Upper lobe of right lung (tissue), 1 donor: ENCODE results near the gene KDM2A. TPM values are rescaled to one million over a fixed set of nuclear protein-coding genes. Genes with fewer than 3 reads are reported as not detected.

ENCODE experiments used
- ATAC-seq: fragments of 200-7000 bp; cut with Tn5 transposase; one replicate; pipeline ENCODE4 v1.9.1; 2020; ENCODE audit warnings: mild to moderate bottlenecking, moderate library complexity
- DNase-seq: peaks from one replicate; pipeline ENCODE4 v3.0.0-alpha.2; 2020
- H3K27ac ChIP-seq: fragments of 200-600 bp; one replicate; pipeline ENCODE4 v1.8.0; 2022
- H3K27me3 ChIP-seq: fragments of 200-600 bp; one replicate; pipeline ENCODE4 v1.8.0; 2022; ENCODE audit warnings: mild to moderate bottlenecking
- H3K36me3 ChIP-seq: fragments of 200-600 bp; one replicate; pipeline ENCODE4 v1.8.0; 2022
- H3K4me1 ChIP-seq: fragments of 200-600 bp; one replicate; pipeline ENCODE4 v1.8.0; 2022
- H3K4me3 ChIP-seq: fragments of 200-600 bp; one replicate; pipeline ENCODE4 v1.8.0; 2022; ENCODE audit warnings: mild to moderate bottlenecking
- H3K9me3 ChIP-seq: fragments of 200-600 bp; one replicate; pipeline ENCODE4 v1.8.0; 2022
- CTCF ChIP-seq: fragments of 200-600 bp; IDR thresholded peaks from one replicate; pipeline ENCODE4 v1.8.0; 2022; ENCODE audit warnings: antibody characterized with exemption
- intact Hi-C: fragments of 100-400 bp; cut with DNase I; formaldehyde crosslinking; loops from one replicate; pipeline ENCODE4 v1.11.0; 2022
- total RNA-seq: library from RNA; stranded (reverse); fragmentation: NEBNext Ultra II Directional; extraction: Animal tissue kit (Norgen Biotek cat#: 25700); gene quantifications from one replicate; pipeline ENCODE4 v1.2.1, GENCODE V29; 2021
- donor health status: DM: no; HTN: yes; CAD: no; lungs with severe emphysema.

Gene KDM2A
- total RNA-seq, 1 donor from 2014 or later: 79.5 TPM

DNA sequence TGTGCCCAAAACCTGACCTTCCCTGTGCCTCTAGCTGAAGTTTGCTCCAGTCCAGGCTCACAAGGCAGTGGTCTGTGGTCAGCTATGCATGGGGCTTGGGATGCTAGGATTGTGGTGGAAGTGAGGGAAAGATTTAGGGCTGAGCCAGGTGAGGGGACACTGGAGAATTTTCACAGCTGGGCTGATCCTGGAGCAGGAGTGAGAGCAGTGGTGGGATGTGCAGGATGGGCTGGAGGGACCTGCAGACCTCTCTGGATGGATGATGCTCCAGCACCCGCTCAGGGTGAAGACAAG is 23.9 kb upstream of the KDM2A start:
- no peak overlapping the region for H3K4me3 ChIP-seq
- intact Hi-C loops: no loop called here

DNA sequence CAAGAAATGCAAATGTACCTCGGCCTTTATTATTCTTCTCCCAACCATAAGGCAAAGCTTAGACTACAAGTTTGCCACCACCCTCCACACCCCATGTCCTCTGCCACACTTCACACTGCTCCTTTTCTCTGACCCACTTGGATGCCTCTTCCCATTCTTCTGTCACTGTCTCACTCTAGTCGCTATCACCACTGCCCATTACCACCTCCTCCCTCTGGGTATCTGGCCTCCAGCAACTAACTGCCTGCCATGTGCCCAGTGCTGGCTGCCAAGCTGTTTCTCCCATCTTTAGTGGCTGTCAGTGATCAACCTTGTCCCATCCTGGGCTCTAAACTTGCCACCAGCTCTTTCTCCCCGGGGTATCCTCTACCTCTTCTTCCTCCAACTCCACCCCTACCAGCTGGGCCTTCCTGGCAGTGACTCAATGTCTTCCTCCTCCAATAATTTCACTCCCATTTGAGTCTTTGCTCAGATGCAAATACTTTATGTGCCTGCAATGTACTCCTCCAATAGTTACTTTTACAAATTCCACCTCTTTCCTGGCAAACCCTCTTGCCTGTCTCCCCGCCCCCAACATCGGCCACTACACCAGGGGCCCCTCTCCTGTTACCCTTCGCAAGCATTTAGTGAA is 20.1 kb upstream of the KDM2A start:
- no peaks in the 10 kb centered on the region for H3K27me3 ChIP-seq
- no peak overlapping the region for H3K27ac ChIP-seq
- H3K9me3 ChIP-seq: no peaks in the 10 kb centered on the region
- H3K4me3 ChIP-seq: no peak overlapping the region
- no peak for DNase-seq
- intact Hi-C loops: no loop called here
- no peak for ATAC-seq
- no peaks in the 10 kb centered on the region for H3K4me1 ChIP-seq
- no peak for TF ChIP-seq CTCF
- no peaks in the 10 kb centered on the region for H3K36me3 ChIP-seq

More for the DNA sequence above, 23.9 kb upstream of the KDM2A start:
- Histone ChIP-seq H3K4me1 (no peaks in the 10 kb centered on the region), H3K9me3 (no peaks in the 10 kb centered on the region), H3K36me3 (no peaks in the 10 kb centered on the region), H3K27ac (no peak overlapping the region), H3K27me3 (no peaks in the 10 kb centered on the region)
- DNase-seq (no peak), ATAC-seq (peak; percentile 14)
- no peak for TF ChIP-seq CTCF

DNA sequence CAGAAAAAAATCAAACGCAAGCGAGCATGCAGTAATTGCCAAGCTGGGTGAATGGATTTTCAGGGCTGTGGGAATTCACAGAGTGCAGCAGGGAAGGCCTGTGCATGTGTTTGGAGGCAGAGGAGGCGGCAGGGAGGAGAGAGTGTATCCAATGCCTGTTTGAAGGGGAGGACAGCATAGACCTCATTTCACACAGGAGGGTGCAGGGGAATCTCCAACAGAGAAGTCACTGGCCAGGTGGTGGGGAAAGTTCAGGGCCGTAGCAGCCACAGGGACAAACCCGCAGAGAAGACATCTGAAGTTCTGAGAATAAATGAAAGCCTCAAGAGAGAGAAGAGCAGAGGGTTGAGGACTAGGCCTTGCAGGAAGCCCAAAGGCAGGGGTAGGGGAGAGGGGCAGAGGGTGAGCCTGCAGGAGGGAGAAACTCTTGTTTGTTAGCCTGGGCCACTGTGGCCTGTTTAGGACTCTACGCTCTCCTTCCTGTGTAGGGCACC is 19.2 kb upstream of the KDM2A start:
- Histone ChIP-seq H3K27ac (no peak overlapping the region), H3K4me3 (no peak overlapping the region), H3K27me3 (no peaks in the 10 kb centered on the region), H3K9me3 (no peaks in the 10 kb centered on the region), H3K4me1 (no peaks in the 10 kb centered on the region), H3K36me3 (no peaks in the 10 kb centered on the region)
- intact Hi-C loops: no loop called here
- DNase-seq (no peak), ATAC-seq (no peak)
- no peak for TF ChIP-seq CTCF

GRCh38 chr11:67102664-67103063 is 16.4 kb upstream of the KDM2A start:
- H3K36me3 ChIP-seq: no peaks in the 10 kb centered on the region
- ATAC-seq (no peak), DNase-seq (no peak)
- TF ChIP-seq CTCF: no peak
- H3K27ac ChIP-seq: no peak overlapping the region
- H3K4me3 ChIP-seq: no peak overlapping the region
- H3K9me3 ChIP-seq: no peaks in the 10 kb centered on the region
- H3K4me1 ChIP-seq: no peaks in the 10 kb centered on the region
- H3K27me3 ChIP-seq: no peaks in the 10 kb centered on the region
- intact Hi-C loops: no loop called here

- no peaks in the 10 kb centered on the region for H3K36me3 ChIP-seq
- H3K27me3 ChIP-seq: no peaks in the 10 kb centered on the region
- no peaks in the 10 kb centered on the region for H3K9me3 ChIP-seq
- no peak overlapping the region for H3K4me3 ChIP-seq
- no peak for TF ChIP-seq CTCF
- H3K27ac ChIP-seq: no peak overlapping the region
- intact Hi-C loops: no loop called here
- DNase-seq (no peak), ATAC-seq (no peak)
- H3K4me1 ChIP-seq: no peaks in the 10 kb centered on the region
These were observed 13.1 kb upstream of the KDM2A start for GRCh38 chr11:67105964-67106363.

DNA sequence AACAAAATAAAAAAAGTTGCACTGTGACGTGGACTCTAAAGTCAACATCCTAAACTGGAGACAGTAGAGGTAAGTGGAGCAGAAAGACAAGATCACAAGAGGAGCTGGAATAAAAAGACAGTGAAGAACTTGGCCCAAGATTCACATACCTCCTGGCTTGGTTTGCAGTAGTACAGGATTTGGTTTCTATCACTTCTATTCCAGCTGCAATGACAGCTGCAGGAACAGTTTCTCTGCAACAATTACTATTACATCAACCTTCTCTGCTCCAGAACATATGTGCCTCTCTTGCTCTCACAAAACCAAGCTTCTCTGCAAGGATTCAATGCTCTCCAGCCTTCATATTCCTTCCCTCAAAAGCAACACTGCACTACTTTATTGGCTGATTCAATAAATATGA is 7.8 kb upstream of the KDM2A start:
- H3K36me3 ChIP-seq: no peaks in the 10 kb centered on the region
- H3K9me3 ChIP-seq: no peaks in the 10 kb centered on the region
- H3K27ac ChIP-seq: no peak overlapping the region
- H3K4me3 ChIP-seq: no peak overlapping the region
- TF ChIP-seq CTCF: no peak
- intact Hi-C loops: no loop called here
- ATAC-seq: no peak
- no peak for DNase-seq
- H3K27me3 ChIP-seq: no peaks in the 10 kb centered on the region
- H3K4me1 ChIP-seq: no peaks in the 10 kb centered on the region
